Loucy (cell line): Measurements from ENCODE around the gene MRPS23.

Source experiments
- CTCF ChIP-seq: fragments of 200-600 bp; sonication (generic); conservative IDR thresholded peaks from 2 replicates; pipeline ENCODE4 v1.5.1; 2014; ENCODE audit warnings: mild to moderate bottlenecking, antibody characterized with exemption, low read length
- EZH2phosphoT487 ChIP-seq: fragments of 200-600 bp; IDR thresholded peaks from 2 replicates; pipeline ENCODE4 v1.6.1; 2018; ENCODE audit warnings: antibody characterized with exemption, mild to moderate bottlenecking, moderate library complexity, borderline replicate concordance

- TF ChIP-seq CTCF (no peak), EZH2phosphoT487 (no peak)
Observed at GRCh38 chr17:57801044-57801711, 48.7 kb downstream of the MRPS23 start.
